ENCODE results near the gene CTAGE1.
A peak's percentile ranks its signal among the peaks of the same experiment; 100 is the strongest.
"Not testable (repeated sequence)": the region's sequence is repeated elsewhere in the genome, so short reads cannot be mapped to it uniquely, and the experiment has no call there.

Gene CTAGE1, protein sequence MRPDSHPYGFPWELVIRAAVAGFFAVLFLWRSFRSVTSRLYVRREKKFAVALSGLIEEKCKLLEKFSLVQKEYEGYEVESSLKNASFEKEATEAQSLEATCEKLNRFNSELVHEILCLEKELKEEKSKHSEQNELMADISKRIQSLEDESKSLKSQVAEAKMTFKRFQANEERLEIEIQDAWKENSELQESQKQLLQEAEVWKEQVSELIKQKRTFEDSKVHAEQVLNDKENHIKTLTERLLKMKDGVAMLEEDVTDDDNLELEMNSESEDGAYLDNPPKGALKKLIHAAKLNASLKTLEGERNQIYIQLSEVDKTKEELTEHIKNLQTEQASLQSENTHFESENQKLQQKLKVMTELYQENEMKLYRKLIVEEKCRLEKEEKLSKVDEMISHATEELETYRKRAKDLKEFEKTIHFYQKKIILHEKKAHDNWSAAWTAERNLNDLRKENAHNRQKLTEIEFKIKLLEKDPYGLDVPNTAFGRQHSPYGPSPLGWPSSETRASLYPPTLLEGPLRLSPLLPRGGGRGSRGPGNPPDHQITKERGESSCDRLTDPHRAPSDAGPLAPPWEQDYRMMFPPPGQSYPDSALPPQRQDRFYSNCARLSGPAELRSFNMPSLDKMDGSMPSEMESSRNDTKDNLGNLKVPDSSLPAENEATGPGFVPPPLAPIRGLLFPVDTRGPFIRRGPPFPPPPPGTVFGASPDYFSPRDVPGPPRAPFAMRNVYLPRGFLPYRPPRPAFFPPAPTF

DNA sequence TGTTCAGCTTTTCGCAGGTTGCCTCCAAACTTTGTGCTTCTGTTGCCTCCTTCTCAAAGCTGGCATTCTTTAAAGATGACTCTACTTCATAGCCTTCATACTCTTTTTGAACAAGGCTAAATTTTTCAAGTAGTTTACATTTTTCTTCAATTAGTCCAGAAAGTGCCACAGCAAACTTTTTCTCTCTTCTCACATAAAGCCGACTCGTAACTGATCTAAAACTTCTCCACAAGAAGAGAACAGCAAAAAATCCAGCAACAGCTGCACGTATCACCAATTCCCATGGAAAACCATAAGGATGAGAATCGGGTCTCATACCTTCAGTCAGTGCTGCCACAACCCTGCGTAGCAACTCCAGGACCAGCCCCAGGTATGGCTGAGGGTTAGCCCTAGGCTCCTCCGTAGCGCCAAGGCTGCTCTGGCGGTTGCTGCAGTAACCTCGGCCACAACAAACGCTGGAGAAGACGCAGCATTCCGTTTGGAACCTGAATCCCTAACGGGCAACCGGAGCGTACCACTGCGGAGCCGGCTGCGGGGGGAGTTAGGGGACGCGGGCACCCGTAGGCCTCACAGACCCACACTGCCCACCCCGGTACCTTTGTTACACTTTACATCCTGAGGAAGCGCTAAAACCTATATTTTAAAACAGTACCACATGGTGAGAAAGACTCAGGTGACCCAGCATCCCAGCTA is at the start of gene CTAGE1:
CTAGE1 (minus strand) TSS at position 420 of the 693 bp plus-strand sequence; CDS start at position 316, 104 bp downstream.
- DNase-seq, result no peak

DNA sequence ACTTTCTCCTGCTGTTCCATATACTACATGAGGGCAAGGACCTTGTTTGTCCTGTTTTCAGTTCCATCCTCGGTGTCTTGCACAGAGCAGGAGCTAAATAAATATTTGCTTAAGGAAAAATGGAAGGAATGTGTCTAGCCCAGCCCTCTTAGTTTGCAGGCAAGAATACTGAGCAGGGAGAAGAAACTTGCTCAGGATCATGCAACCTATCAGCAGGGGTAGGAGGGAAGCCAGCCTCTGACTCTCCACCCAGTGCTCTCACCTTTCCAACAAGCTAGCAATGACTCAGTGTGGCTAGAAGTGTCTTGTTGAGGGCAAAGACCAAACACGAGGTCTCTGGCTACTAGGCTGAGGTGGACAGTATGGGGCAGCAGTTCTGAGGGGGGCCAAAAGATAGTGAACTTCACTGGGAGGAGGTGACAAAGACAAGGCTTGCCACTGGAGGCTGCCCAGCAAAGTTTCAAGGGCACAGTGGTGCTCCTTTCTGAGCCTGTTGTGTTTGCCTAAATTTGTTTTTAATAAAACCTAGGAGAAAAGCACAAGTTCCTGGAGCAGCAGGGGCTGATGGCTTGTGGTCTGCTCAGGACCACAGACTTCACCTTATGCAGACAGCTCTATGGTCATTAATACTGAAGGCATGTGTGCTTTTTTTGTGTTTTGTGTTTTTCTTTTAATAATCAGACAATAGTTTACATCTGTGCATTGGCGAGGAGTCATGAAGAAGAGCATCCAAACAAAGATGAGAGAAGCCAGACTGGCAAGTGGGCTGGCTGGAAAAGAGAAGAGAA is 49.1 kb upstream of the CTAGE1 start:
- no peak for DNase-seq

DNA sequence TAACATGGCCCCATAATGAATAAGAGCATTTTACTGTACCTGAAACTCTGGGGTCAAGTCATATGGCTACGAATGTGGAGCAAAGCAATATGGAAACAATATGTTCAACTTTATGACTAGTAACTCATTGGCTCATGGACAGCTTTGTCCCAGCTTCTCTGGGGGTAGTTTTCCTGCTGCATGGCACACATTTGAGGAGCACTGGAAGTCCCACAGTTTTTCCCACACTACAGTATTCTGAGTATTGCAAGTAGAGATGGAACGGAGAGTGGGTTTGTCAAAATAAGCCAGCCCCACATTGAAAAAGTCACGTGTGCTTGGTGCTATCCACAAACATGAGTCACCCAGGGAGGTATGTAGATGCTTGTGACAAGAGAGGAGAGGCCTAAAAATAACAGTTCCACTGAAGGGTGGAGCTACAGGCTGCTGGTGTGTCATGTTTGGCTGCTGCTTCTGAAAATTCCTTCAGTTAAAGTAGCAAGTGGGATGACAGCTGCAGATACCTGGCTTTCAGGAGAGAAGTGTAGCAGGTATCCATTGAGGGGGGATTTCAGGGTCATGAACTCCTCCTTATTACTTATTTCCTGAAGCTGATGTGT is 48.2 kb upstream of the CTAGE1 start:
- DNase-seq, result peak in 5 of 56 donors; percentile 4 to 33 (median 6)

DNA sequence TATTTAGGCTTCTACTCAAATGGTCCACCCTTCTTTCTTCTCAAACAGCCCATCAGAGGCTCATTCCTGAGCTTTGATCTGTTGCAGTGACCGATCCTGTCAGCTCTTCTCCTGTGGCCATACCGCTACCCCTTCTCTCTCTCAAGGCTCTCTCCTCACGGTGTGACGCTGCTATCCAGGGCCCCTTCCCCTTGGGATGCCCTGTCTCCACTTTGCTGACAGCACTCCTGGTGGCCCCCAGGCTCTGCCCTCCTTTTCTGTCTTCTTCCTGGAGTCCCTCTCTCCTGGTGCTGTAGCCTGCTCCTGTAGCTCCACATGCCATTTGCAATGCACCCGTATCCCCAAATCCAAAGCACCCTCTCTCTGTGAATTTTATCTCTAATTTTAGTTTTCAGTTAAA is 45.4 kb upstream of the CTAGE1 start:
- DNase-seq, result no peak

DNA sequence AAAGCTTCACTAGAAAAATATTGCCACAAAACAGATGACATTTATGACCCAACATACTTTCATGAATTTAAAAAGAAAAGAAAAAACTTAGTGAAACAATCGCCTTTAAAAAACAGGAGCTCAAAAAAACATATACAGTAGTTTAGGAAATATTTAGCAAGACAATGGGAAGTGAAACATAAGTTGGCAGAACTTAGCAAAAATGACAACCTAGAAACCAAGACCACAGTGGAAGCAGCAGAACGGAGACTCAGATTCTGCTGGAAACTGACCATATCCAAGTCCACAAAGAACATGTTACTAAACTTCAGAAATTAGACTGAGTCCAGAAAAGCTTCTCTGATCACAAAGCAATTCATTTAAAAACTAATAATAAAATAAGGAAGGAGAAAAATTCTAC is 41.8 kb upstream of the CTAGE1 start:
- DNase-seq, result no peak

DNA sequence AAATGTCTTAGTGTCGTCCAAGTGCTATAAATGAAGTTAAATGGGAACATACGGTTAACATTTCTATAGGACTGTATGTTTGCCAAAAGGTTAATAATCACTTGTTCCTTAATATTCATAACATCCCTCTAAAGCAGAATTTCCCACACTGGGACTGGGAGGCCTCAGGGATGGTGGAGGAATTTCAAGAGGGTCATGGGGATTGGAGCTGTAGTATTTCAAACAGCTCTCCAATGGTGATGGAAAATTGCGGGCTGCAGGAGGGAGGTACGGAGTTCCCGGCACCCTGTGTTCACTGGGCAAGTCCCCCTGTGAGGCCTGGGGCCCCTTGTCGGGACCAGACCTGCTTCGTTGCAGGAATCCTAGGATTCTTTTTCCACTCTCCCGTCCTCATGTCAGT is 39.8 kb upstream of the CTAGE1 start:
- no peak for DNase-seq

DNA sequence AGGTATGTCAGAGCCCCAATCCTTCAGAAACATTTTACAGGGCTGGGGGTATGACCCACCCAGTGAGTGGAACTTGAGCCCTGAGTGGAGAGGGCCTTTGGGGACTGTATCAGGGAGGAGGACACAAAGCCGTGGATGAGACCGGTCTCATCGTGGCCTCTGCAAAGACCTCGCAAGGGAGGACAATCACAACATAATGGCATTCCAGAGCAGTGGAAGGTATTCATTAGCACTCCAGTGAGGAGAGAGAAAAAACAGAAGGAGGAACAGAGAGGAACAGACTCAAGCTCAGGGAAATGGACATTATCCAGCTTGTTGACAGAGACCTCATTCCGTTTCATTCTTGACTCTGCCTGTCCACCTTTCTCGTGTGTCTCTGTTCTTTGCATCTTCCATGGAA is 38.8 kb upstream of the CTAGE1 start:
- DNase-seq, result no peak

DNA sequence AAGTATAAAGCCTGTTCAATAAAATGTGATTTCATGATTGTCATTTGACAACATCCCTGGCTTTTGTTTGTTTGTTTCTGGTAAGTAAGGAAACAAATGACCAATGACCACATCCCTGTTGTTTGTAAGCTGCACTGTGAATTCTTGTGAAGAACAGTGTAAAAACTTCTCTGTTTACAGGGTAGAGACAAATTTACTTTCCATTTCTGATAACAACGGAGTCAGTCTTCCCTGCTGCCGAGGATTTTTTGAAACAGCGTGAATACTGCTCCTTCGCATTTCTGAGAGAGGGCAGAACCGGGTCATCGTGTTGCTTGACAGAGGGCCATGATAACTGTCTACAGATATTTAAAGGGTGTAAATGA is 38.4 kb upstream of the CTAGE1 start:
- DNase-seq, result no peak

DNA sequence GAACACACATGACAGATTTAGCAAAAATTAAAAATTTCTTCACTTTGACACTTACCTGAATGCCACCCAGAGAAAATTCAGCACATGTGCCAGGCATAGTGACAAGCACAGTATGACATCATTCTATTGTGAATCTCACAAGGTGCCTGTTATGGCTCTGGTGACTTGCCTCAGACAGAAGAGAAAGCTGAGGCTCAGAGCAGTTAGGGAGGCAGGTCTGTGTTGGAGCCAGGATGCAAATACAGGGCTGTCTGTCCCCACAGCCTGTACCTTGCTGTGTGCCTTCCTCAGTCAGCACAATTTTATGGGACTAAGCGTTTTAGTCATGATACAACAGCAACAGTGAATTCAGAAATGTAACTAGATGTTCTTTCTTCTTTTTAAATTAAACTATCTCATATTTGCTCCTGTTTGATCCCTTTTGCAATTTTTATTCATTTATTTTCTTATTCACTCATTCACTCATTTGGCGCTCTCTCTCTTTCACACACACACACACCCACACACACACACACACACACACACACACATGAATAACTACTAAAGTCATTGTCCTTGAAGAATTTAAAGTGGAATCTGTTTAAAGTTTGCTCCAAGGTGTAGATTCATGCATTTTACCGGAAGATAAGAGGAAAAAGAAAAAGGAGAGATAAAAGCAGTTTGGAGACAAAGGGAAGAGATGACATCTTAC is 37.9 kb upstream of the CTAGE1 start:
- DNase-seq, result no peak

DNA sequence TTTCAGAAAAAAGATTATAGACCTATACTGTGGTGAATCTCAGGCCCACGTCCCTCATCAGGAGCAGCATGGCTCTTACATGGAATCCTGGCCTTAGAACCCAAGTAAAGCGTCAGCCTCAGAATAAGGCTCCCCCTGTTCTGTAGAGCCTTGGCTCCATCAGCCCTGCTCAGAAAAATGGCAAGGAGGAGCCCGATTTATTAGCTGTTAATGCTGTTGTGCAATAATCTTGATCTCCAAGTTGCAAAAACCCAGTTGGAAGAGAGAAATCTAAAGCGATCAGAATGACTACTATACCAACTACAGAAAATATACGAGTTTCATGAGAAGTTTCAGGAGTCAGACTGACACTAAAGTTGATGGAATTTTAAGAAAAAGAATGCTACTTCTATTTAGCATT is 35.6 kb upstream of the CTAGE1 start:
- DNase-seq, result no peak

DNA sequence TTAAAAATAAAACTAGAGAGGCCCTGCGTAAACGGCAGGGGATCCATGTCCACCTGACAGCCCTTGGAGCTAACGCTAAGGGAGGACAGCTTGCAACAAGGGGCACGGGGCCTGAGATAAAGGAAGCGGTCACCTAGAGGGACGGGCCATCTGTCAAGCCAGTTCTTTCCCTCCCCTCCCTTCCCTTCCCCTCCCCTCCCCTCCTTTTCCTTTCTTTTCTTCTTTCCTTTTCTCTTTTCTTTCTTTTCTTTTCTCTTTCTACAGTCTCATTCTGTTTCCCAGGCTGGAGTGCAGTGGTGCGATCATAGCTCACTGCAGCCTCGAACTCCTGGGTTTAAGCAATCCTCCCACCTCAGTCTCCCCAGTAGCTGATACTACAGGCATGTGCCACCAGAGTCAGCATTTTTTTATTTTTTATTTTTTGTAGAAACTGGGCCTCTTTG is 34.5 kb upstream of the CTAGE1 start:
- DNase-seq, result no peak

DNA sequence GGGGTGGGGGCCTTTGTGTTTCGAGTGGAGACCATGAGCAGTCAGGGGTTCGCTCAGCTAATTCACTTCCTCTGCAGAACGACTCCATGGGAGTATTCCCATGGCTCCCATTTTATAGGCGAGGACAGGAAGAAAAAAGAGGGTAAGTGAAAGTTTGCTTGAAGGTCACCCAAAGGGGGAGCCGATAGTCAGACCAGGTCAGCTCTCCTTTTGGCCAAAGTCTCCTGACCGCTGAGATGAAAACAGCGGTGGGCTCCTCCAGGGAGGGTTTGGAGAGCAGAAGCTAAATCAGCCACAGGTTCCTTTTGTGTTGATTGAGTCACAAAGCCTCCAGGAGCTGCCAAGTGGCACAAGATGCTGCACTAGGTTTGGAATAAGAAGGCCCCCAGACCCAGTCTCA is 34.1 kb upstream of the CTAGE1 start:
- no peak for DNase-seq

DNA sequence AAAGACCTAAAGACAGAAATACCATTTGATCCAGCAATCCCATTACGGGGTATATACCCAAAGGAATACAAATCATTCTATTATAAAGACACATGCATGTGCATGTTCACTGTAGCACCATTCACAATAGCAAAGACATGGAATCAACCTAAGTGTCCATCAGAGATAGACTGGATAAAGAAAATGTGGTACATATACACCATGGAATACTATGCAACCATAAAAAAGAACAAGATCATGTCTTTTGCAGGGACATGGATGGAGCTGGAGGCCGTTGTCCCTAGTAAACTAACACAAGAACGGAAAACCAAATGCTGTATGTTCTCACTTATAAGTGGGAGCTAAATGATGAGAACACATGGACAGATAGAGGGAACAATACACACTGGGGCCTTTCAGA is 33.1 kb upstream of the CTAGE1 start:
- DNase-seq, result not testable (repeated sequence)

DNA sequence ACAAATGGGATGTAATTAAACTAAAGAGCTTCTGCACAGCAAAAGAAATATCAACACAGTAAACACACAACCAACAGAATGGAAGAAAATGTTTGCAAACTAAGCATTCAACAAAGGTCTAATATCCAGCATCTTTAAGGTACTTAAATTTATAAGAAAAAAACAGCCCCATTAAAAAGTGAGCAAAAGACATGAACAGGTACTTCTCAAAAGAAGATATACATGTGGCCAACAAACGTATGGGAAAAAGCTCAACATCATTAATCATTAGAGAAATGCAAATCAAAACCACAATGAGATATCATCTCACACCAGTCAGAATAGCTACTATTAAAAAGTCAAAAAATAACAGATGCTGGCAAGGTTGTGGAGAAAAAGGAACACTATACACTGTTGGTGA is 32.6 kb upstream of the CTAGE1 start:
- not testable (repeated sequence) for DNase-seq

DNA sequence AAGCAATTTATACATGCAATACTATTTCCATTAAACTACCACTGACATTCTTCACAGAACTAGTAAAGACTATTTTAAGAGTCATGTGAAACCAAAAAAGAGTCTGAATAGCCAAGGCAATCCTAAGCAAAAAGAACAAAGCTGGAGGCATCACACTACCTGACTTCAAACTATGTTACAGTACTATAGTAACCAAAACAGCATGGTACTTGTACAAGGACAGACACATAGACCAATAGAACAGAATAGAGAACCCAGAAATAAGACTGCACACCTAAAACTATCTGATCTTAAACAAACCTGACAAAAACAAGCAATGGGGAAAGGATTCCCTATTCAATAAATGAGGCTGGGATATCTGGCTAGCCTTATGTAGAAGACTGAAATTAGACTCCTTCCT is 32.0 kb upstream of the CTAGE1 start:
- not testable (repeated sequence) for DNase-seq

DNA sequence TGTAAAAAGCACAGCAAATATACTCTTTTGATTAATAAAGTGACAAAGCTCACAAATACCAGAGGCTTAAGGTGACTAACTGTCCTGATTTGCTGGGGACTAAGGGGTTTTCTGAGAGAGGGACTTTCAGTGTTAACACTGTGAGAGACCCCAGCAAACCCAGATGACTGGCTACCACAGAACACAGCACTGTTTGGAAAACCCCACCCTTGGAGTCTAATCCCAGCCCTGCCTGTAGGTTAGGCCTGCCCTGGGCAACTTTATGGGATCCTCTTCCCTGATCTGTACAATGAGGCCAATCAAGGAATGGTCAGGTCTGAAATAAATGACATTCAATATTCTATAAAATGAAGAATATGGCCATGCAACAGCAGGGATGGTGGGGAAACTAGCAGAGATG is 30.5 kb upstream of the CTAGE1 start:
- no peak for DNase-seq

DNA sequence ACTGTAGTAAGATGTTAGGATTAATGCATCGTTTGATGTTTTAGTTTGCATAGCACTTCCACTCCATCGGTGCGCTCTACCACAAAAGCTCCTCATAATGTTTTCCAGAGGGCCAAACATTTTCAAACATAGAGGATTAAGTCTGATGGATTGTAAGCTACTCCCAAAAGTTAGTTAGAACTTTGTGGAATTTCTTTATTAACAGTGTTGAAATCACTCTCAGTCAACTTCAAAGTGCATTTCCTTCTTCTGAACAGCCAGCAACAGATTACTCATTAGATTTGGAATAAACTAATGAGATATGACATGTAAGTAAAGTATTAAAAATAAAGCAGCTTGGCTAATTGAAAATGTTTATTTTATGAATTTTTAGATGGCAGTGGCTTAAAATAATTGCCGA is 30.1 kb upstream of the CTAGE1 start:
- no peak for DNase-seq

DNA sequence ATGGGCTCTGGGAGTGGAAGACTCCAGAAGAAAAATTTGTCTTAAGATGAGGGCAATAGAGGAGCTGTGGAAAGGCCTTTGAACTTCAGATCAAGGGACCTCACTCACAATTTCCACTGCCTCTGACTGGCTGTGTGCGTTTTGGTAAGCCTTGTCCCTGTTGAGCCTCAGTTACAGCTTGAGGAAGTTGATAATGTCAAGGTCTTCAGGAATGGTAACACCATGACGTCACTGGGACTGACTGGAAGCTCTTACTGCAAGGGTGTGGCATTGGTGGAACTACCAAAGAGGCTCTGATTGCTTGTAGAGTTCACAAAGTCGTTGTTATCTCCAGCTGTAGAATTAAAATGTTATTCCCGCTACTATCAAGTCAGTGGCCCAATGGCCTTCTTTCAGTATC is 29.2 kb upstream of the CTAGE1 start:
- DNase-seq, result no peak

DNA sequence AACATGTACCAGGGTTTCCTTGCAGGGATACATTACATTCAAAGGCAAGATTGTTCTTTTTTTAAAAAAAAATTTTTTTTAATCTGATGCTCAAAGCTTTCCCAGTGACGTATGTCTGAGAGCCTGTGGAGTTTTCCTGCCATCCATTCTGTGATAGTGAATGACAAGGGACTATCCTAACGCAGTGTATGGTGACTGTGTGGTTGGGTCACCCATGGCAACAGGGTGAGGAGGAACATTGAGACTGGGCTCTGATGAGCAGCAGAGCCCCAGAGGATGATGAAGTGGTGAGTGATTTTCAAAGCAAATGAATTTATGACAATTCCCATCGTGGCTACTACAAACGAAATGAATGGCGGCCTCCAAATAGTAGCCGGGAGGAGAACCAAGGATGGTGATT is 28.6 kb upstream of the CTAGE1 start:
- no peak for DNase-seq

DNA sequence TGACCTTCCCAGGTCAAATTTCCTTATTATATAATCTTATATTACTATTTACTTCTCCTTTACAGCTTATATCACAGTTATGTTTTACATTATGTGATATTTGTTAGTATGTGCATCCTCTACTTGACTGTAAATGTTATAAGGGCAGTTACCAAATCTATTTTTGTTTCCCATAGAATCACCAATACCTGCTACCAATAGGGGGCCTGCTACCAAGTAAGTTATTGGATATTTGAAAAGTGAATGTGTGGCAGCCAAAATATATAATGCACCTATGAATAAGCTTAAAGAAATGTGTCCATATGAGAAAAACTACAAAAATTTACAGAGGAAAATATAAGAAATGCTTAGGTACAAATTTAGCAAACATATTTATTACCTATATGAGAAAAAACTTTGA is 23.9 kb upstream of the CTAGE1 start:
- DNase-seq, result no peak
